Fibroblast of lung (primary cell): ENCODE results near the gene SMPD2. TPM values are rescaled to one million over a fixed set of nuclear protein-coding genes. Genes with fewer than 3 reads are reported as not detected.

Experiments used
- DNase-seq, 2 donors: peaks; one replicate each; pipeline versions ENCODE4 v3.0.0 to v3.0.0-alpha.2; 2010; ENCODE audit warnings: low read depth in 2 of 2
- H2AFZ ChIP-seq: 2 replicates; pipeline ENCODE4 v1.5.1; 2012; ENCODE audit warnings: low read length, control low read depth, inconsistent platforms
- H3K27ac ChIP-seq: 2 replicates; pipeline ENCODE4 v1.5.1; 2011; ENCODE audit warnings: low read length, control low read depth; ENCODE audit not compliant: insufficient read depth
- H3K27me3 ChIP-seq: 2 replicates; pipeline ENCODE4 v1.5.1; 2011; ENCODE audit warnings: mild to moderate bottlenecking, low read length; ENCODE audit not compliant: control insufficient read depth, insufficient read depth
- H3K36me3 ChIP-seq: 2 replicates; pipeline ENCODE4 v1.5.1; 2011; ENCODE audit warnings: low read length; ENCODE audit not compliant: control insufficient read depth, insufficient read depth
- H3K4me1 ChIP-seq: 2 replicates; pipeline ENCODE4 v1.5.1; 2011; ENCODE audit warnings: low read length; ENCODE audit not compliant: control insufficient read depth, insufficient read depth; ENCODE audit errors: extremely low read depth
- H3K4me2 ChIP-seq: 2 replicates; pipeline ENCODE4 v1.5.1; 2011; ENCODE audit warnings: low read length, control low read depth; ENCODE audit not compliant: insufficient read depth; ENCODE audit errors: extremely low read depth
- H3K4me3 ChIP-seq, 4 experiments: fragments of 200-600 bp in 1 of 4; sonication (generic) in 1 of 4; replicated peaks in 1 of 4; 2 replicates each; pipeline ENCODE4 v1.5.1; 2011 to 2016; ENCODE audit warnings: low read length in 4 of 4, low read depth in 3 of 4, mild to moderate bottlenecking in 3 of 4, control low read depth in 2 of 4, inconsistent platforms in 1 of 4, mixed read lengths in 1 of 4; ENCODE audit not compliant: insufficient read depth in 1 of 4; ENCODE audit errors: control extremely low read depth in 1 of 4
- H3K79me2 ChIP-seq: 2 replicates; pipeline ENCODE4 v1.5.1; 2012; ENCODE audit warnings: mild to moderate bottlenecking, low read length, inconsistent platforms; ENCODE audit not compliant: control insufficient read depth, insufficient read depth
- H3K9ac ChIP-seq: 2 replicates; pipeline ENCODE4 v1.5.1; 2011; ENCODE audit warnings: mild to moderate bottlenecking, low read length, control low read depth; ENCODE audit not compliant: insufficient read depth
- H3K9me3 ChIP-seq: 2 replicates; pipeline ENCODE4 v1.5.1; 2012; ENCODE audit warnings: low read depth, low read length; ENCODE audit not compliant: control insufficient read depth, insufficient read depth
- H4K20me1 ChIP-seq: 2 replicates; pipeline ENCODE4 v1.5.1; 2011; ENCODE audit warnings: low read length; ENCODE audit not compliant: control insufficient read depth, insufficient read depth; ENCODE audit errors: extremely low read depth
- EZH2 ChIP-seq: IDR thresholded peaks from 2 replicates; pipeline ENCODE4 v1.5.1; 2012; ENCODE audit warnings: low read length, control low read depth, mild to moderate bottlenecking; ENCODE audit errors: missing control alignments
- polyA plus RNA-seq, 2 donors: library from polyadenylated mRNA; depleted of rRNA in 1 of 2; stranded (reverse) in 1 of 2; unstranded in 1 of 2; fragments of >200 nt; gene quantifications; 2 replicates each; pipeline ENCODE4 v1.2.1, GENCODE V29; 2011 to 2012; ENCODE audit warnings: missing spikeins in 1 of 2
- total RNA-seq: library from RNA; depleted of rRNA; stranded (reverse); fragments of >200 nt; gene quantifications from 2 replicates; pipeline ENCODE4 v1.2.1, GENCODE V29; 2014
- TF ChIP-seq, protein P1 (sequence below), 2 donors: IDR thresholded peaks in 1 of 2; conservative IDR thresholded peaks in 1 of 2; 1 replicate in 1 of 2; 2 replicates in 1 of 2; pipeline ENCODE4 v1.5.1; 2011 to 2012; ENCODE audit warnings: low read length in 2 of 2, control low read depth in 1 of 2, inconsistent platforms in 1 of 2, low read depth in 1 of 2, mild to moderate bottlenecking in 1 of 2

Gene SMPD2
- total and polyA plus RNA-seq, 2 donors (not counting 1 experiment from before 2014, with no cell fraction given) = 5.5 to 7.9 TPM

DNA sequence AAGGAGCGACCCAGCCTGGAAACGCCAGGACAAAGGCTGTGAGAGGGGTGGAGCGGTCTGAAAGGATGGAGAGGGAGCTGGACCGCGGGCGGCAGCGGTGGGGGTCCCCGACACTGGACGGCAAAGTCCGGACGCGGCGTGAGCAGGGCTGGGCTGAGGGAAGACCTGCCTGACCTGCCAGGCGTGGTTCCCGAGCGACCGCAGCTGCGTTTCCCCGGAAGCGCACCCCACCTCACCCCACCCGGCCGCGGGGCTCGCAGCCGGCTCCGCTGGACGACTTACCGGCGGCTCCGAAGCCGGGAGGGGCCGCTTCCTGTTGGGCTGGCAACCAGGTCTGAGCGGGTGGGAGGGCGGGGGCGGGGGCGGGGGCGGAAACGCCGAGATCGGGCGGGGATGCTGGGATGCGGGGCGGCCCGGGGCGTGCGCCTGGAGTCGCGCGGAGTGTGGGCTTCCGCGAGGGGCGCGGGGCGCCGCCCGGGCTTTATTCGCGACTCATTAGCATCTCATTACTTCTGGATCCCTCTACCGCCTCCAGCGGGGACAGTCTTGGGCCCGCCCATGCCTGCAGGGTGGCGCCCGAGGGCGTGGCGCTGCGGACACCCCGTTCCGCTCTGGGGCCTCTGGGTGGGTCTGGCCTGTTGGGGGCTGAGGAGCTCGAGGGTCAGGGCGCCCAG is 15.1 kb downstream of the SMPD2 start, which contains the start of gene MICAL1:
Gene MICAL1, minus strand, starts transcription at position 336 of the 674 bp plus-strand sequence. CDS start 1,576 bp downstream, outside the sequence.
- peaks cover 14% of the 10 kb centered on the region for H3K36me3 ChIP-seq
- no peaks in the 10 kb centered on the region for H4K20me1 ChIP-seq
- H3K27me3 ChIP-seq = no peaks in the 10 kb centered on the region
- TF ChIP-seq EZH2 = no peak
- TF ChIP-seq, protein P1, sequence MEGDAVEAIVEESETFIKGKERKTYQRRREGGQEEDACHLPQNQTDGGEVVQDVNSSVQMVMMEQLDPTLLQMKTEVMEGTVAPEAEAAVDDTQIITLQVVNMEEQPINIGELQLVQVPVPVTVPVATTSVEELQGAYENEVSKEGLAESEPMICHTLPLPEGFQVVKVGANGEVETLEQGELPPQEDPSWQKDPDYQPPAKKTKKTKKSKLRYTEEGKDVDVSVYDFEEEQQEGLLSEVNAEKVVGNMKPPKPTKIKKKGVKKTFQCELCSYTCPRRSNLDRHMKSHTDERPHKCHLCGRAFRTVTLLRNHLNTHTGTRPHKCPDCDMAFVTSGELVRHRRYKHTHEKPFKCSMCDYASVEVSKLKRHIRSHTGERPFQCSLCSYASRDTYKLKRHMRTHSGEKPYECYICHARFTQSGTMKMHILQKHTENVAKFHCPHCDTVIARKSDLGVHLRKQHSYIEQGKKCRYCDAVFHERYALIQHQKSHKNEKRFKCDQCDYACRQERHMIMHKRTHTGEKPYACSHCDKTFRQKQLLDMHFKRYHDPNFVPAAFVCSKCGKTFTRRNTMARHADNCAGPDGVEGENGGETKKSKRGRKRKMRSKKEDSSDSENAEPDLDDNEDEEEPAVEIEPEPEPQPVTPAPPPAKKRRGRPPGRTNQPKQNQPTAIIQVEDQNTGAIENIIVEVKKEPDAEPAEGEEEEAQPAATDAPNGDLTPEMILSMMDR (conservative IDR thresholded peaks at IDR 0.05 in 1 of 2, IDR thresholded peaks at IDR 0.05 in 1 of 2; ENCODE audit: low read depth in 1 of 2, low read length in 2 of 2) = peak in 1 of 2 donors; percentile 27
- H3K9me3 ChIP-seq = no peaks in the 10 kb centered on the region
- peak within 1 kb of the TSS; percentile 89 for H3K27ac ChIP-seq
- peak within 1 kb of the TSS; percentile 95 for H3K4me2 ChIP-seq
- peaks cover 7% of the 10 kb centered on the region for H3K4me1 ChIP-seq
- H2AFZ ChIP-seq = peak within 1 kb of the TSS; percentile 70
- H3K9ac ChIP-seq = peak within 1 kb of the TSS; percentile 81
- H3K79me2 ChIP-seq = peaks cover 24% of the 10 kb centered on the region
- peak; percentile 53 to 63 for DNase-seq
- H3K4me3 ChIP-seq = peak within 1 kb of the TSS; percentile 82 to 93 (median 89)

DNA sequence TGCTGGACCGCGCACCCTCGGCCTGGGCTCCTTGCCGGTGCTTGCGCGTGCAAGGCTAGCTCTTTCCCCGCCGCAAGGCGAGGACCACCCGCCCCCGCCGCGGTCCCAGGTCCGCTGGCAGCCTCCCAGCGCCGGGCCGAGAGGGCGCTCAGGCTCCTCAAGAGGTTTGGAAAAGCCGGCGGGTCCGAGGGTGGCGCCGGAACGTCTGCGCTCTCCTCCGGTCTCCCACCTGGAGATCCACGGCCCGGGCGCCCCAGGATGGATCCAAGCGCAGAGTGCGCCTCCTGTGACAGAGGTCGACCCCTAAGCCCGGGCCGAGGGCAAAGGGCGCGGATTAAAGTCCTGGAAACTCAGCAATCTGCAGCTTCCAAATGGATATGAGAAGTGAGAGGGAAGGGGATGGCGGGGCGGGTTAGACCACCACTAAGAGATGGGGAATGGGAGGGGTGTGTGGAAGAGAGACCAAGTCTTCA is 15.6 kb downstream of the SMPD2 start:
- no peak for DNase-seq
- H3K4me1 ChIP-seq = peaks cover 7% of the 10 kb centered on the region
- peaks cover 14% of the 10 kb centered on the region for H3K36me3 ChIP-seq
- TF ChIP-seq, protein P1 (conservative IDR thresholded peaks at IDR 0.05 in 1 of 2, IDR thresholded peaks at IDR 0.05 in 1 of 2; ENCODE audit: low read depth in 1 of 2, low read length in 2 of 2) = no peak
- TF ChIP-seq EZH2 = no peak
- no peaks in the 10 kb centered on the region for H3K9me3 ChIP-seq
- peak overlapping the region; percentile 72 for H3K9ac ChIP-seq
- H3K4me2 ChIP-seq = peak overlapping the region; percentile 90
- peak overlapping the region; percentile 60 to 93 (median 87) for H3K4me3 ChIP-seq
- H3K27me3 ChIP-seq = no peaks in the 10 kb centered on the region
- peak overlapping the region; percentile 69 for H2AFZ ChIP-seq
- H3K27ac ChIP-seq = peak overlapping the region; percentile 80
- peaks cover 24% of the 10 kb centered on the region for H3K79me2 ChIP-seq
- no peaks in the 10 kb centered on the region for H4K20me1 ChIP-seq

DNA sequence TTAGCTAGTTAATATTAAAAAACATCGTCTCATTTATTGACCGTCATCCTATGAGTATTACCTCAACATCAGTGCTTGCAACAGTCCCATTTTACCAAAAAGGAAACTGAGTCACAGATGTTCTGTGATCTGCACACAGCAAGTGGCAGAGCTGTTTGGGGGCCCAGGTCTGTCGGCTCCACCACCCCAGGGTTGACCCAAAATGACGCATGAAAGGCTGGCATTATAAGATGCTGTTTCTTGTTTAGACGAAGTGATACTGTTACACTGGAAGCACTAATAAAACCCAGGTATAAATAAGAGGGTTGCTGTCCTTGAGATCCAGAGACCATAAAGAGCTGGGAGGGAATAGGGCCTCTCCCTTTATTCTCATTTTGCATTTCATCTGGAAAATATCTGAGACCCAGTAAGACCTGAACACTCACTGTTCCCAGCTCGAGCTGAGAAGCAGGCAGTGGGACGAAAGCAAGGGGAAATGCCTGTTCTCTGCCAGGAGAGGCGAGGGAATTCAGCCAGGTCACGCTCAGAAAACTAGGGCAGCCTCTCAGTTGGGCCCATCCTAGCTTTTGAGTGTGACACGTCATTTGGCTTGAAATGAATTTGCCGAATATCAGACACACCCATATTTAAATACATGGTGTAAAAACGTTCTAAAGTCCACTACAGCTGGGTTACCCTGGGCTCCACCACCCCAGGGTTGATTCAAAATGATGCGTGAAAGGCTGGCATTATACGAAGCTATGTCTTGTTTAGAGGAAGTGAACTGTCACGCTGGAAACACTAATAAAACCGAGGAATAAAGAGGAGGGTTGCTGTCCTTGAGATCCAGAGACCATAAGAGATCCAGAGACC is 16.4 kb downstream of the SMPD2 start:
- Histone ChIP-seq H3K4me1 (peaks cover 7% of the 10 kb centered on the region), H3K4me3 (peak overlapping the region; percentile 60 to 93 (median 87)), H3K9me3 (no peaks in the 10 kb centered on the region), H3K79me2 (peaks cover 24% of the 10 kb centered on the region), H3K9ac (no peak overlapping the region), H2AFZ (no peak overlapping the region), H3K27ac (peak overlapping the region; percentile 80), H3K36me3 (peaks cover 9% of the 10 kb centered on the region), H3K27me3 (no peaks in the 10 kb centered on the region), H4K20me1 (no peaks in the 10 kb centered on the region), H3K4me2 (peak overlapping the region; percentile 90)
- DNase-seq = peak; percentile 59 to 86
- TF ChIP-seq, protein P1 (conservative IDR thresholded peaks at IDR 0.05 in 1 of 2, IDR thresholded peaks at IDR 0.05 in 1 of 2; ENCODE audit: low read depth in 1 of 2, low read length in 2 of 2) = no peak
- TF ChIP-seq EZH2 = no peak
